ENCODE results near the gene ATN1.
A peak's percentile ranks its signal among the peaks of the same experiment; 100 is the strongest.

The ATN1 gene

DNA sequence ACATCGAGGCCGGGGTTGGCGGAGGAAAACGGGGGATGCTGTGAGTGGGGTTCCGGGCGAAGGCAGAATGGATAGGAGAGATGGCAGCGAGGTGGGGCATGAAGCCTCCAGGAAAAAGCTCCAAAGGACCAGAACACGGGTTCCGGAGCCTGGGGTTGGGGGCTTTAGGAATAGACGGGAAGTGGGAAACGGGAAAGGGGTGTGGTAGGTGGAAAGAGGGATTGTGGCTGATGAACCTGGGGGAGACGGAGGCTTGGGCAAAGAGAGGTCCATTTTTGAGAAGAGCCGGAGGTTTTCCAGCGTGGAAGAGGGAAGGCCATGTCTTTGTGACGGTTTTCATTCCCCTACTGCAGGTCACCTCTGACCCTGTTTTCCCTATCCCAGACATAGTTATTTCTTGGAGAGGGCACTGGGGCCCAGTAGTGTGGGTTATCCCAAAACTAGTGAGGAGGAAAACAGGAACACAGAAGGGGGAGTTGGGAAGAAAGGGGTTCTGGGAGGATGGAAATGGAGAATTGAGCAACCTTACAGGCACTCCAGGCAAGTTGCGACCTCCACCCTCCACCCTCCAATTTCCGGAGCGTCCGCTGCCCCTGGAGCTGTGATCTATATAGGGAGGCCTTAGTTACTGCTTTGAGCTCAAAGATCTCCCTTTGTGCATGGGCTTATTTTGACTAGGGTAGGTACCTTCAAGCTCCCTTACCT, 1.1 kb downstream of the ATN1 start:
- no peak for DNase-seq (ENCODE audit: low read depth)

DNA sequence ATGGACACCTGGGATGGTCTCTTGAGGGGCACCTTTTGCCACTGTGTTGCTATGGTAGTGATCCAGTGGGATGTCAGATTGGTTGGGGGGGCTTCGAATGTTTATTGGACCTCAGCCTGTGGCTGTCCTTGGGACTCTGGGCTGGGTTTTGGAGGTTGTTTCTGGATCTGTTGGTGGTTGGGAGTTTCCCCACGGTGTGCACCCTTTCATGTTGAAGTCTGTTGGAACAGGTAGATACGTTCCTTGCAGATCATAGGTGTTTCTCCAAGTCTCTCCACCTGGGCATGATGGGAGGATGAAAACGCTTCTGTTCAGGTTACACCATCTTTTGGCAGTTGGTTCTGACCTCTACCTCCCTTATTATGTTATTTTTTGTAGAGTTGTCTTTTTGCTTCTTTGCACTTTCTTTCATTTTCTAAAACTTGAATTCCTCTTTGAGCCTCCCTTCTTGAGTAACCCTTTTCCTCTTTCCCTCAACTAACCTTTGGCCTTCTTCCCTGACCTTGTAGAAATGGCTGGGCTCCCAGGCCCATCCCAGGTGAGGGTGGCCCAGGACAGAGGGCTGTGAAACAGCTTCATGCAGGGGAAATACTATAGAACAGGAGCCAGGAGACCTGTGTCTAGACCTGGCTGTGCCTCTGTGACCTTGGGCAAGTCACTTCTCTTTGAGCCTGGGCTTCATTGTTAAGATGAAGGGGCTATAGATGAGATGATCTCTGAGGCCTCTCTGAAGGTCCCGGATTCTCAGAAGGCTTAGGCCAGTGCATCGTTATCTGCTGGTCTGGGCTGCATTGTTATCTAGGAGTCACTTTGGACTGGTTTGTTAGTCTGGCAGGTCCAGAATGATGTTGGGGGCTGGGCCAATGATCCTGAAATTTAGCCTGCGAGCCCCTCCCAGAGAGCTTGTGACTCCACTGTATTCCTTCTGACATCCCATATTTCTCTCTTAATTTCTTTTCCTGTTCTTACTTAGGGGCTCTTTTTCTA, 2.0 kb downstream of the ATN1 start:
- DNase-seq (ENCODE audit: low read depth) = no peak

DNA sequence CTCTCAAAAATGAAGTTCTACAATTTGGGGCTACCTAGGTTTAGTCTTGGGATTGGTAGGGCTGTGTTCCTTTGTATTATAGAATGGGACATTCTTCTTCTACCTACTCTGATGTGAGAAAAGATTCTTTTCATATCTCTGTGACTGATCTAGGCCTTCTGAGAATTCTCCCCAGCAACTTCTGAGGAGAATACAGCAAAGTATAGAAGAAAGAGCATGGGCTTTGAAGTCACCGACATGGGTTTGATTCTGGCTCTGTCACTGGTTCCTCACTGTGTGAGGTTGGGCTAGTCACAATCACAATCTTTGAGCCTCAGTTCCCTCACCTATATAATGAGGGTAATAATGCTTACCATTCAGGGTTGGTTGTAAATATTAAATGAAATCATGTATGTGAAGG, 5.0 kb downstream of the ATN1 start:
- no peak for DNase-seq (ENCODE audit: low read depth)

DNA sequence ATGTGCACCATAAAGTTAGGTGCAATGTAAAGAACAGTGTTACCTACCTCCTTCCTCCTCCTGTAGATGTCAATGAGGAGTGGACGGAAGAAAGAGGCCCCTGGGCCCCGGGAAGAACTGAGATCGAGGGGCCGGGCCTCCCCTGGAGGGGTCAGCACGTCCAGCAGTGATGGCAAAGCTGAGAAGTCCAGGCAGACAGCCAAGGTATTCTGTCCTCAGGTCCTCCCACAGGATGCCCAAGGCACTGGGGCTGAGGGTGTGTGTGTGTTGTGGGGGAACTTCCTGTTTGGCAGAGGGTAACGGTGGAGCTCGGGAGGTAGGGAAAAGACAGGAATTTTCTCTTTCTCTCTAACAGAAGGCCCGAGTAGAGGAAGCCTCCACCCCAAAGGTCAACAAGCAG, 6.4 kb downstream of the ATN1 start:
- no peak for DNase-seq (ENCODE audit: low read depth)

DNA sequence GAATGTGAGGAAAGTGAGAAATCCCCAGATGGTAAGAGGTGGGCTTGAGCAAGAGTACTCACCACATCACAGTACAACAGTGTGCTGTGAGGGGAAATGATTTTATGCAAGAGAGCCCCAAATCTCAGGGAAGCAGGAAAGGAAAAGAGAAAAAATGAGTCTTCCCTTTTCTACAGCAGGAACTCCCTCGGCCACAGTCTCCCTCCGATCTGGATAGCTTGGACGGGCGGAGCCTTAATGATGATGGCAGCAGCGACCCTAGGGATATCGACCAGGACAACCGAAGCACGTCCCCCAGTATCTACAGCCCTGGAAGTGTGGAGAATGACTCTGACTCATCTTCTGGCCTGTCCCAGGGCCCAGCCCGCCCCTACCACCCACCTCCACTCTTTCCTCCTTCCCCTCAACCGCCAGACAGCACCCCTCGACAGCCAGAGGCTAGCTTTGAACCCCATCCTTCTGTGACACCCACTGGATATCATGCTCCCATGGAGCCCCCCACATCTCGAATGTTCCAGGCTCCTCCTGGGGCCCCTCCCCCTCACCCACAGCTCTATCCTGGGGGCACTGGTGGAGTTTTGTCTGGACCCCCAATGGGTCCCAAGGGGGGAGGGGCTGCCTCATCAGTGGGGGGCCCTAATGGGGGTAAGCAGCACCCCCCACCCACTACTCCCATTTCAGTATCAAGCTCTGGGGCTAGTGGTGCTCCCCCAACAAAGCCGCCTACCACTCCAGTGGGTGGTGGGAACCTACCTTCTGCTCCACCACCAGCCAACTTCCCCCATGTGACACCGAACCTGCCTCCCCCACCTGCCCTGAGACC, 7.8 kb downstream of the ATN1 start:
- no peak for DNase-seq (ENCODE audit: low read depth)

DNA sequence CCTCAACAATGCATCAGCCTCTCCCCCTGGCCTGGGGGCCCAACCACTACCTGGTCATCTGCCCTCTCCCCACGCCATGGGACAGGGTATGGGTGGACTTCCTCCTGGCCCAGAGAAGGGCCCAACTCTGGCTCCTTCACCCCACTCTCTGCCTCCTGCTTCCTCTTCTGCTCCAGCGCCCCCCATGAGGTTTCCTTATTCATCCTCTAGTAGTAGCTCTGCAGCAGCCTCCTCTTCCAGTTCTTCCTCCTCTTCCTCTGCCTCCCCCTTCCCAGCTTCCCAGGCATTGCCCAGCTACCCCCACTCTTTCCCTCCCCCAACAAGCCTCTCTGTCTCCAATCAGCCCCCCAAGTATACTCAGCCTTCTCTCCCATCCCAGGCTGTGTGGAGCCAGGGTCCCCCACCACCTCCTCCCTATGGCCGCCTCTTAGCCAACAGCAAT, 8.5 kb downstream of the ATN1 start:
- DNase-seq (ENCODE audit: low read depth) = no peak

DNA sequence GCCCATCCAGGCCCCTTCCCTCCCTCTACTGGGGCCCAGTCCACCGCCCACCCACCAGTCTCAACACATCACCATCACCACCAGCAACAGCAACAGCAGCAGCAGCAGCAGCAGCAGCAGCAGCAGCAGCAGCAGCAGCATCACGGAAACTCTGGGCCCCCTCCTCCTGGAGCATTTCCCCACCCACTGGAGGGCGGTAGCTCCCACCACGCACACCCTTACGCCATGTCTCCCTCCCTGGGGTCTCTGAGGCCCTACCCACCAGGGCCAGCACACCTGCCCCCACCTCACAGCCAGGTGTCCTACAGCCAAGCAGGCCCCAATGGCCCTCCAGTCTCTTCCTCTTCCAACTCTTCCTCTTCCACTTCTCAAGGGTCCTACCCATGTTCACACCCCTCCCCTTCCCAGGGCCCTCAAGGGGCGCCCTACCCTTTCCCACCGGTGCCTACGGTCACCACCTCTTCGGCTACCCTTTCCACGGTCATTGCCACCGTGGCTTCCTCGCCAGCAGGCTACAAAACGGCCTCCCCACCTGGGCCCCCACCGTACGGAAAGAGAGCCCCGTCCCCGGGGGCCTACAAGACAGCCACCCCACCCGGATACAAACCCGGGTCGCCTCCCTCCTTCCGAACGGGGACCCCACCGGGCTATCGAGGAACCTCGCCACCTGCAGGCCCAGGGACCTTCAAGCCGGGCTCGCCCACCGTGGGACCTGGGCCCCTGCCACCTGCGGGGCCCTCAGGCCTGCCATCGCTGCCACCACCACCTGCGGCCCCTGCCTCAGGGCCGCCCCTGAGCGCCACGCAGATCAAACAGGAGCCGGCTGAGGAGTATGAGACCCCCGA, 9.1 kb downstream of the ATN1 start:
- no peak for DNase-seq (ENCODE audit: low read depth)

DNA sequence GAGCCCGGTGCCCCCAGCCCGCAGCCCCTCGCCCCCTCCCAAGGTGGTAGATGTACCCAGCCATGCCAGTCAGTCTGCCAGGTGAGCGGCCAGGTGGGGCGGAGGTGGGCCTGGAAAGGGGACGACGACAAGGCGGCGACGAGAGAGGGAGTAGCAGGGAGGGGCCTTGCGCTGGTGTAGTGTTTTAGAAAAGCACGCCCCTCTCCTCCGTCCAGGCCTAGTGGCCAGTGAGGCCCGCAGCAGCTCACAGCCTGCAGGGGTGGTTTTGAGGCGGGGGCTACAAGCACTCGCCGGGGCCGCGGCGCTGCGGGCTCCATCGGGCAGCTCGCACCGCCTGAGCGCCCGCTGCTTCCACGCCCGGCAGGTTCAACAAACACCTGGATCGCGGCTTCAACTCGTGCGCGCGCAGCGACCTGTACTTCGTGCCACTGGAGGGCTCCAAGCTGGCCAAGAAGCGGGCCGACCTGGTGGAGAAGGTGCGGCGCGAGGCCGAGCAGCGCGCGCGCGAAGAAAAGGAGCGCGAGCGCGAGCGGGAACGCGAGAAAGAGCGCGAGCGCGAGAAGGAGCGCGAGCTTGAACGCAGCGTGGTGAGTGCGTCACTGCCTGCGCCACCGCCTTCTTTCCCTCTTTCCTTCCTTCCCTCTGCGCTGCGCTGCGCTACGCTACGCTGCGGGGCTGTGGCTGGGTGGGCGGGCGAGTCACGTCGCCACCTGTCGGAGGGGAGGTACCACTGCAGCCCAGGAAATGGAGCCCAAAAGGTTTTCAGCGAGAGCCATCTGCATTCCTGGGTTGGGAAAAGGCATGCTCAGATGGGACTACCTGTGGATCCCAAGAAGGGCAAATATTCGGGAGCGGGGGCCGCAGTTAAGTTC, 10.0 kb downstream of the ATN1 start:
- peak; percentile 82 for DNase-seq (ENCODE audit: low read depth)

DNA sequence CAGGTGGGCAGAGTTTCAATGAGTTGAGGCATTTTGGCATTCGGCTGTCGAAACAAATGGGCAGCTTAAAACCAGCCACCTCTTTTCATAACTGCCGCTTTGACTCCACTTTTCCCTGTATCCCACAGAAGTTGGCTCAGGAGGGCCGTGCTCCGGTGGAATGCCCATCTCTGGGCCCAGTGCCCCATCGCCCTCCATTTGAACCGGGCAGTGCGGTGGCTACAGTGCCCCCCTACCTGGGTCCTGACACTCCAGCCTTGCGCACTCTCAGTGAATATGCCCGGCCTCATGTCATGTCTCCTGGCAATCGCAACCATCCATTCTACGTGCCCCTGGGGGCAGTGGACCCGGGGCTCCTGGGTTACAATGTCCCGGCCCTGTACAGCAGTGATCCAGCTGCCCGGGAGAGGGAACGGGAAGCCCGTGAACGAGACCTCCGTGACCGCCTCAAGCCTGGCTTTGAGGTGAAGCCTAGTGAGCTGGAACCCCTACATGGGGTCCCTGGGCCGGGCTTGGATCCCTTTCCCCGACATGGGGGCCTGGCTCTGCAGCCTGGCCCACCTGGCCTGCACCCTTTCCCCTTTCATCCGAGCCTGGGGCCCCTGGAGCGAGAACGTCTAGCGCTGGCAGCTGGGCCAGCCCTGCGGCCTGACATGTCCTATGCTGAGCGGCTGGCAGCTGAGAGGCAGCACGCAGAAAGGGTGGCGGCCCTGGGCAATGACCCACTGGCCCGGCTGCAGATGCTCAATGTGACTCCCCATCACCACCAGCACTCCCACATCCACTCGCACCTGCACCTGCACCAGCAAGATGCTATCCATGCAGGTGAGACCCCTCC, 10.8 kb downstream of the ATN1 start:
- DNase-seq (ENCODE audit: low read depth) = no peak

DNA sequence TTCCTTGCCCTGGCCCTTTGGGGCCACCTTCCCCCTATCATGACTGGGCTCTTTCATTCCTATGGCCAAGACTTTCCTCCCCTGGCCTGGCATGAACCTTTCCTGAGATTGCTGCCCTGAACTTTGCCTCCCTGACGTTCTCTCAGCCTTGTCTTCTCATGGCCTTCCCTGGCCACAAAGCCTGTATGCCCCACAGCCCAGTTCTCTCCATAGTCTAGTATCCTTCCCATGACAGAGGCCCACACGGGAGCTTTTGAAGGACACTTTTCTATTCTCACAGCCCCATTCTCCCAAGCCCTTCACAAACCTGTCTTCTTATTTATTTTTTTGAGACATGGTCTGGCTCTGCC, 11.4 kb downstream of the ATN1 start:
- no peak for DNase-seq (ENCODE audit: low read depth)

DNA sequence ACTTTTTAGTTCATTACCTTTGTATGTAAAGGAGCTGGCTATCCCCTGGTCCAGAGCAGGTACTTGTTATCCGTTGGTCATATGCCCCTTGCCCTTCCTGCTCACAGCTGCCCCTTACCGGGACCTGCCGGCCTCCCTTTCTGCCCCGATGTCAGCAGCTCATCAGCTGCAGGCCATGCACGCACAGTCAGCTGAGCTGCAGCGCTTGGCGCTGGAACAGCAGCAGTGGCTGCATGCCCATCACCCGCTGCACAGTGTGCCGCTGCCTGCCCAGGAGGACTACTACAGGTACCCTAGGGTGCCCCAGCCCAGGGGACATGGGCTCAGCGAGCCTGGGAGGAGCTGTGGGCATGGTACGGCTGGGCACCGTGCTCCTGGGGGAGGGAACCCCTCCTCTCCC, 13.5 kb downstream of the ATN1 start:
- DNase-seq (ENCODE audit: low read depth) = no peak

DNA sequence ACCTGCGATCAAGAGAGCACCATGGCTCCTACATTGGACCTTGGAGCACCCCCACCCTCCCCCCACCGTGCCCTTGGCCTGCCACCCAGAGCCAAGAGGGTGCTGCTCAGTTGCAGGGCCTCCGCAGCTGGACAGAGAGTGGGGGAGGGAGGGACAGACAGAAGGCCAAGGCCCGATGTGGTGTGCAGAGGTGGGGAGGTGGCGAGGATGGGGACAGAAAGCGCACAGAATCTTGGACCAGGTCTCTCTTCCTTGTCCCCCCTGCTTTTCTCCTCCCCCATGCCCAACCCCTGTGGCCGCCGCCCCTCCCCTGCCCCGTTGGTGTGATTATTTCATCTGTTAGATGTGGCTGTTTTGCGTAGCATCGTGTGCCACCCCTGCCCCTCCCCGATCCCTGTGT, 14.0 kb downstream of the ATN1 start:
- DNase-seq (ENCODE audit: low read depth) = no peak

DNA sequence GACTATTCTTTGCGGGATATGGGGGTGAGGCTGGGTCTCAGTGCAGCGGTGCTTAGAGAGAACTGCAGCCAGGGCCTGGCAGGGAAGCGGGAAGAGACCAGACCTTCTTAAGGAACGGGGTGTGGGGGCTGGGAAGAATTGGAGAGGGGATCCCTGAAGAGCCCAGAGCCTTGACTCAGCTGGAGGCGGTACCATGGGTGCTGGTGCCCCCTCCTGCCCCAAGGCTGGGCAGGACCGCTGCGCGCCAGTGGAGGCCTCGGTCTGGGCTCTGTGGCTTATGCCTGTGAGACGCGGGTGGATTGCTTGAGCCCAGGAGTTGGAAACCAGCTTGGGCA, 14.5 kb downstream of the ATN1 start:
- no peak for DNase-seq (ENCODE audit: low read depth)

DNA sequence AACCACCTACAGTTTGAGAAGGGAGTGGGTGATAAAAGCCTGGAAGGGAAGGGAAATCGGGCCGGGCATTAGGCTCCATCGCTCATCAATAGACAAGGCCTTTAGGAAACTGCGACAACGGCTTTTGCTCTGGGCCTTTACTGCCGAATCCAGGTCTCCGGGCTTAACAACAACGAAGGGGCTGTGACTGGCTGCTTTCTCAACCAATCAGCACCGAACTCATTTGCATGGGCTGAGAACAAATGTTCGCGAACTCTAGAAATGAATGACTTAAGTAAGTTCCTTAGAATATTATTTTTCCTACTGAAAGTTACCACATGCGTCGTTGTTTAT, 15.6 kb downstream of the ATN1 start:
- DNase-seq (ENCODE audit: low read depth) = no peak

DNA sequence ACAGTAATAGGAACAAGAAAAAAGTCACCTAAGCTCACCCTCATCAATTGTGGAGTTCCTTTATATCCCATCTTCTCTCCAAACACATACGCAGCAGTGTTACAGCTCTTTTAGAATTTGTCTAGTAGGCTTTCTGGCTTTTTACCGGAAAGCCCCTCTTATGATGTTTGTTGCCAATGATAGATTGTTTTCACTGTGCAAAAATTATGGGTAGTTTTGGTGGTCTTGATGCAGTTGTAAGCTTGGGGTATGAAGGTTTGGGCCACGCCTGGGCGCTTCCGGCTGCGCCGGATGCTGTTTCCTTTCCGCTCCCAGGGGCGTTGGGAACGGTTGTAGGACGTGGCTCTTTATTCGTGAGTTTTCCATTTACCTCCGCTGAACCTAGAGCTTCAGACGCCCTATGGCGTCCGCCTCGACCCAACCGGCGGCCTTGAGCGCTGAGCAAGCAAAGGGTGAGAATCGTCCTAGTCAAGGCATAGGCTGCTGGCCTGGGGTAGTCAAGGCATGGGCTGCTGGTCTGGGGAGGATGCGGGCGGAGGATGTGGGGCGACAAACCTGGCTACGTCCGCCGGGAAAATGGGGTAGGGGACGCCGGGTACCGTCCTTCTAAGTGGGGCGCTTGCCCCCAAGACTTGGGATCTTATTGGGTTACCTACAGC, 16.1 kb downstream of the ATN1 start, which contains the start of the genes C12orf57 and RNU7-1:
Gene C12orf57 (plus strand): TSS at position 301 of the 659 bp plus-strand sequence. CDS start 100 bp downstream, at position 401.
Gene RNU7-1 (plus strand): TSS at position 95 of the 659 bp plus-strand sequence.
- DNase-seq (ENCODE audit: low read depth) = no peak

DNA sequence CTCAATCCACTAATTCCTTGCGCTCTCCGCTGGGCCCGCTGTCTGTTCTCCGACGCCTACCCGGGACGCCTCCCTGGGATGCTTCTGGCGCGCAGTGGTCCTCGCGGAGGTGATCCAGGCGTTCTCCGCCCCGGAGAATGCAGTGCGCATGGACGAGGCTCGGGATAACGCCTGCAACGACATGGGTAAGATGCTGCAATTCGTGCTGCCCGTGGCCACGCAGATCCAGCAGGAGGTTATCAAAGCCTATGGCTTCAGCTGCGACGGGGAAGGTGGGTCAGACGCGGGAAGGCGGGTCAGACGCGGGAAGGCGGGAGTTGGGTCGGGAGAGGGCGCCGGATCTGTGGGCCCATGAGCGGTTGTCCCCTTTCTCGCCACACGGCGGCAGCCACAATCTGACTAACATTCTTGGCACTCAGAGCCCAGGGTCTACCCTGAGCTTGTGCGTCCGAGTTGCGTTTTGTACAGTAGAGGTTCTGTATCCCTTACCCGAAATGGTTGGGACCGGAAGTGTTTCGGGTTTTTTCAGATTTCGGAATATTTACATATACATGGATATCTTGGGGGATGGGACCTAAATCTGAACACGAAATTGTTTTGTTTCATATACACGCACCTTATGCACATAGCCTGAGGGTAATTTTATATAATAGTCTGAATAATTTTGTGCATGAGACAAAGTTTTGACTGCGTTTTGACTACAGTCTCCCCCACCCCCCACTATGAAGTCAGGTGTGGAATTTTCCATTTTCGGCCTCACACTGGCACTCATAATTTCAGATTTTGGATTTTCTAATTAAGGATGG, 16.8 kb downstream of the ATN1 start:
- peak; percentile 78 for DNase-seq (ENCODE audit: low read depth)

DNA sequence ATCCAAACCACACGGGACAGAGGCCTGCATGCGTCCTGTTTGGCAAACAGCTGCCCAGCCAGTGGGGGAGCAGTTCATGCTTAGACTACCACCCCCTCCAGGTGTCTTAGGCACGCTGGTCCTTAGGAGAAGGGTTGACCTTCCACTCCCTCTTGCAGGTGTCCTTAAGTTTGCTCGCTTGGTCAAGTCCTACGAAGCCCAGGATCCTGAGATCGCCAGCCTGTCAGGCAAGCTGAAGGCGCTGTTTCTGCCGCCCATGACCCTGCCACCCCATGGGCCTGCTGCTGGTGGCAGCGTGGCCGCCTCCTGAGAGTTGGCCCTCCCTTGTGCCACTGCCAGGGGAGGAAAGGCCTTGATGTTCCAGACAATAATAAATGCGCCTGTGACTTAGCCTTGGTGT, 17.9 kb downstream of the ATN1 start:
- DNase-seq (ENCODE audit: low read depth) = no peak

All from activated T-cell treated with anti-CD3 and anti-CD28 coated beads for 1 hour (primary cell).